Pancreas (tissue), 10 donors: ENCODE data around the gene LANCL1. TPM values are rescaled to one million over a fixed set of nuclear protein-coding genes. Genes with fewer than 3 reads are reported as not detected.

ENCODE experiments used
- ATAC-seq, 4 donors: fragments of 200-7000 bp; cut with Tn5 transposase; one replicate each; pipeline versions ENCODE4 v1.8.0 to v1.9.1; 2020; ENCODE audit warnings: mild to moderate bottlenecking in 4 of 4, moderate library complexity in 4 of 4
- DNase-seq, 6 donors: peaks; one replicate each; pipeline ENCODE4 v3.0.0-alpha.2; 2020
- FAIRE-seq: peaks from 2 replicates; lab custom pipeline; 2012; peaks lifted over from hg19 to GRCh38; lab: Jason Lieb, UNC
- H3K27ac ChIP-seq, 4 donors: fragments of 200-600 bp; sonication (generic); 1 replicate in 3 of 4; 2 replicates in 1 of 4; pipeline versions ENCODE4 v1.5.0 to v1.8.0; 2020
- H3K27me3 ChIP-seq, 4 donors: fragments of 200-600 bp; one replicate each; pipeline ENCODE4 v1.8.0; 2021
- H3K36me3 ChIP-seq, 3 donors: fragments of 200-600 bp; sonication (generic) in 1 of 3; one replicate each; pipeline versions ENCODE4 v1.5.0 to v1.8.0; 2020 to 2021
- H3K4me1 ChIP-seq, 3 donors: fragments of 200-600 bp; one replicate each; pipeline ENCODE4 v1.8.0; 2021
- H3K4me3 ChIP-seq, 4 donors: fragments of 200-600 bp; sonication (generic) in 2 of 4; one replicate each; pipeline versions ENCODE4 v1.5.0 to v1.8.0; 2020 to 2021
- H3K9me3 ChIP-seq, 4 donors: fragments of 200-600 bp; one replicate each; pipeline ENCODE4 v1.8.0; 2021
- WGBS, 2 donors: extraction: QIAGEN DNeasy Blood & Tissue Kit; methylation state at CpG; one replicate each; pipeline ENCODE4 v1.1.7; 2013; 5-methylcytosine and 5-hydroxymethylcytosine counted together
- intact Hi-C, 3 donors: fragments of 100-400 bp; cut with DNase I; formaldehyde crosslinking; loops; one replicate each; pipeline versions ENCODE4 v1.11.1 to v1.14.2; 2022
- polyA plus RNA-seq, 2 donors: library from polyadenylated mRNA; stranded (reverse); fragments of 200-250 nt; gene quantifications; one replicate each; pipeline ENCODE4 v1.2.3, GENCODE V29; 2013
- total RNA-seq, 6 donors: library from RNA; stranded (reverse); fragmentation: NEBNext Ultra II Directional in 4 of 6; extraction: Animal tissue kit (Norgen Biotek cat#: 25700) in 4 of 6; gene quantifications; one replicate each; pipeline versions ENCODE4 v1.2.1 to v1.2.4, GENCODE V29; 2021 to 2023
- TF ChIP-seq, protein P1 (sequence below), 4 donors: fragments of 200-600 bp; sonication (generic) in 3 of 4; IDR thresholded peaks; one replicate each; pipeline versions ENCODE4 v1.5.0 to v1.8.0; 2021; ENCODE audit warnings: antibody characterized with exemption in 4 of 4
- donor health status: healthy with polysubstance abuse.
- donor health status: DM: no; HTN: no; CAD: no; lungs with moderate emphysema.
- donor health status: DM: no; HTN: no; CAD: no.
- donor health status: control.
- donor health status: control.
- donor health status: Bipolar disorder and iron deficiency.
- donor health status: DM: yes; HTN: yes; CAD: no.
- donor health status: DM: no; HTN: no; CAD: no.
- donor health status: DM: no; HTN: no; CAD: no.
- donor health status: DM: yes; HTN: yes; CAD: no.

LANCL1 gene
- total and polyA plus RNA-seq, 8 donors, result 6.0 to 25.0 (median 18.2) TPM

DNA sequence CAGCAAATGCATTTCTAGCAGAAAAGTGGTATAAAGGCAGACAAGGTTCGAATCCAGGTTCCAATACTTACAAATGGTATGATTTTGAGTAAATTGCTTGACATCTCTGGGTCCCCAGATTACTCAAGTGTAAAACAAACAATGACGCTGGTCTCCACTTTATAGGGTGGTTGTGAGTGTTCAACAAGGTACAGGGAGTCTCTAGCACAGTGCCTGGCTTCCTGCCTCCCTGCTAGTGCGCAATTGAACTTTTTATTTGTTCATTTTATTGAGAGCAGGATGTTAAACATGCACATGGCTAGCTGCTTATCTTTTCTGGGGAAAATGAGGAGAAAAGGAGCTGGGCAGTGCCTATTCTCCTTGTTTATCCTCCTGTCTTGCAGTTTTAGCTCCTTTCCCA is 86.7 kb downstream of the LANCL1 start:
- no peaks in the 10 kb centered on the region for H3K27me3 ChIP-seq
- FAIRE-seq, result no peak
- H3K4me3 ChIP-seq, result no peak overlapping the region
- H3K4me1 ChIP-seq, result no peaks in the 10 kb centered on the region
- no peak for ATAC-seq
- H3K27ac ChIP-seq, result no peak overlapping the region
- intact Hi-C loops, result loop anchor here in 2 of 3 donors (10.0 kb wide), 1 partner anchor 135 kb away; no protein-coding TSS in a partner anchor
- 72 to 80% methylated on average over 3 of the region's 3 CpGs for WGBS, 2 donors
- TF ChIP-seq, protein P1, sequence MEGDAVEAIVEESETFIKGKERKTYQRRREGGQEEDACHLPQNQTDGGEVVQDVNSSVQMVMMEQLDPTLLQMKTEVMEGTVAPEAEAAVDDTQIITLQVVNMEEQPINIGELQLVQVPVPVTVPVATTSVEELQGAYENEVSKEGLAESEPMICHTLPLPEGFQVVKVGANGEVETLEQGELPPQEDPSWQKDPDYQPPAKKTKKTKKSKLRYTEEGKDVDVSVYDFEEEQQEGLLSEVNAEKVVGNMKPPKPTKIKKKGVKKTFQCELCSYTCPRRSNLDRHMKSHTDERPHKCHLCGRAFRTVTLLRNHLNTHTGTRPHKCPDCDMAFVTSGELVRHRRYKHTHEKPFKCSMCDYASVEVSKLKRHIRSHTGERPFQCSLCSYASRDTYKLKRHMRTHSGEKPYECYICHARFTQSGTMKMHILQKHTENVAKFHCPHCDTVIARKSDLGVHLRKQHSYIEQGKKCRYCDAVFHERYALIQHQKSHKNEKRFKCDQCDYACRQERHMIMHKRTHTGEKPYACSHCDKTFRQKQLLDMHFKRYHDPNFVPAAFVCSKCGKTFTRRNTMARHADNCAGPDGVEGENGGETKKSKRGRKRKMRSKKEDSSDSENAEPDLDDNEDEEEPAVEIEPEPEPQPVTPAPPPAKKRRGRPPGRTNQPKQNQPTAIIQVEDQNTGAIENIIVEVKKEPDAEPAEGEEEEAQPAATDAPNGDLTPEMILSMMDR (IDR thresholded peaks at IDR 0.05), result no peak
- H3K36me3 ChIP-seq, result no peaks in the 10 kb centered on the region
- DNase-seq, result no peak
- no peaks in the 10 kb centered on the region for H3K9me3 ChIP-seq

DNA sequence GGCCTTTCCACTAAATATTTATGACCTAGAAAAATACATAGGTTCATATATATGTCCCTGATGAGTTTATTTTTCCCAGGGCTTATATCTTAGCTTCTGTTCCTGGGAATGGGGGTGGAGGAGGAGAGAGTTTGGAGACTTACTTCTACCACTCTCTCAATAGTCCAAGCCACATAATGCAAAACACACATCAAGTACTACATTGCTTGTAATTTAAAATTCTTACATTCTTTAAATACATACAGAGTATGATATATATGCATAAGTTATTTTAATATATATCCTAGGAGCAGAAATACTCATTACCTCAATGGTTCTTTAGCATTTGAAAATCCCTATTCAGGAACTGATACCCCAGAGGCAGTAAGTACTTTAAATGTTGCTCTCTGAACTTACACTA is 88.4 kb downstream of the LANCL1 start:
- H3K4me1 ChIP-seq, result no peaks in the 10 kb centered on the region
- TF ChIP-seq, protein P1 (IDR thresholded peaks at IDR 0.05), result no peak
- no peaks in the 10 kb centered on the region for H3K9me3 ChIP-seq
- no peak overlapping the region for H3K27ac ChIP-seq
- intact Hi-C loops, result no loop called here
- ATAC-seq, result no peak
- no peak overlapping the region for H3K4me3 ChIP-seq
- H3K27me3 ChIP-seq, result no peaks in the 10 kb centered on the region
- no peak for FAIRE-seq
- no peaks in the 10 kb centered on the region for H3K36me3 ChIP-seq
- no peak for DNase-seq

DNA sequence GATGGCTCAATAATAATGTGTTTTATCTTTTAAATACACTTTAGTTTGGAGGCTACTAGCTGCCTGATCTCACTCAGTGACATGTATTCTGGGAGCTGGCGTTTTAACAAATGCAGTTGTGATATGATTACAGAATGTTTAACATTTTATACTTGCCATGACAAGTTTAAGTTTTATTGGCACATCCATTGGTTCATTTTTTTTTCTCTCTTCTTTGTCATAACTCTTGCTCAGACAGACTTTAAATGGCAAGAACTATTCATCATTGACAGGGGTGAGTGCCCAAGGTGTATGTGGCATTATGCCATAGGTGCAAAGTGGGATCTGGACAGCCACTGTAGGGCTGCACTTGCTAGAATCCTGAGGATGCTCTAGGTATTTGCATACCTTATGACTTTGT is 89.5 kb downstream of the LANCL1 start:
- Histone ChIP-seq H3K4me3 (no peak overlapping the region), H3K27me3 (no peaks in the 10 kb centered on the region), H3K36me3 (no peaks in the 10 kb centered on the region), H3K4me1 (no peaks in the 10 kb centered on the region), H3K9me3 (no peaks in the 10 kb centered on the region), H3K27ac (no peak overlapping the region)
- WGBS, 2 donors, result 15 to 28% methylated on average over 1 of the region's 1 CpG
- intact Hi-C loops, result no loop called here
- FAIRE-seq (no peak), ATAC-seq (no peak), DNase-seq (no peak)
- TF ChIP-seq, protein P1 (IDR thresholded peaks at IDR 0.05), result no peak

Other genes starting within 250 kb of the LANCL1 start
- not detected for gene MYL1, start 161.6 kb downstream of the LANCL1 start, total RNA-seq
- 1 to 10 TPM in 1 of 2 donors, not detected in 1; 1.2 TPM for gene MYL1, start 161.6 kb downstream of the LANCL1 start, polyA plus RNA-seq
- 1 to 10 TPM in 4 of 6 donors, under 1 TPM in 2; 0.23 to 2.0 (median 1.3) TPM for gene CPS1, start 79.8 kb upstream of the LANCL1 start, total RNA-seq
- gene CPS1, start 79.8 kb upstream of the LANCL1 start, polyA plus RNA-seq, result under 1 TPM; 0.42 to 0.92 TPM